ENCODE data around the gene KHDC4. TPM values are rescaled to one million over a fixed set of nuclear protein-coding genes. Genes with fewer than 3 reads are reported as not detected.

Gene KHDC4
- polyA plus RNA-seq, 1 of the 3 experiments (the other 2 are of a cell fraction): 43.1 TPM

DNA sequence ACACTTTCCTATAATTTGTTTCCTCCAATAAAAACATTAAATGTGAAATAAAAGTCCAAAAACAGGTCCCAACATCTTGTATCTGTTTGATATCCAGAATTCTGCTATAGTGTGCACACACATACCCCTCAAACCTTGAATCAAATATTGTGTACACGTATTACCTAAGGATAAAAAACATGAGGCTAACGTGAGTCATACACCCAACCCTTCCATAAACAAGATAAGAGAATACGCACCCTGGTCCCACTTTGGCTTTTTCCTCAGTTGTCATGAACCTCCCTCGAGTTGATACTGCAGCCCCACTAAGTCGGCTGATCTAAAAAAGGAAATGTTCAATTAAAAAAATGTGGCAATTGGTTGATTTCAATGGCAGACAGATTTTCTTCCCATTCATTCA, 5.2 kb downstream of the KHDC4 start:
- H3K9me2 ChIP-seq: no peaks in the 10 kb centered on the region
- WGBS (ENCODE audit: low lambda C conversion rate): 85% methylated on average over 5 of the region's 5 CpGs
- TF ChIP-seq TAF1 (IDR thresholded peaks at IDR 0.05; ENCODE audit: borderline replicate concordance, low read depth, low read length): no peak
- no peak for TF ChIP-seq FOXJ3 (CRISPR knock-in tag; IDR thresholded peaks at IDR 0.05)
- no peak for TF ChIP-seq USF2 (IDR thresholded peaks at IDR 0.05; ENCODE audit: borderline replicate concordance, low read depth, low read length)
- TF ChIP-seq EP300 (IDR thresholded peaks at IDR 0.05; ENCODE audit: borderline replicate concordance in 1 of 2, low read depth in 1 of 2, low read length in 1 of 2): no peak
- no peak for TF ChIP-seq MEF2A (IDR thresholded peaks at IDR 0.05; ENCODE audit: borderline replicate concordance, low read depth)
- peaks cover 71 to 85% of the 10 kb centered on the region in 2 experiments for H3K36me3 ChIP-seq (replicated peaks in 1 of 2; ENCODE audit: control insufficient read depth in 1 of 2, insufficient read depth in 2 of 2, low read length in 1 of 2)
- no peak overlapping the region for H3K9ac ChIP-seq
- peaks cover 42% of the 10 kb centered on the region for H4K20me1 ChIP-seq (ENCODE audit: insufficient read depth)
- peaks cover 18 to 19% of the 10 kb centered on the region in 2 experiments for H3K4me1 ChIP-seq (ENCODE audit: control insufficient read depth in 1 of 2, insufficient read depth in 2 of 2, low read depth in 1 of 2, low read length in 1 of 2)
- no peaks in the 10 kb centered on the region for H3K9me3 ChIP-seq
- ChIA-PET POLR2A (no interaction called here), CTCF (interaction anchor here (0.9 to 3.5 kb wide), 3 partner anchors 13 to 138 kb away, joined by 3 to 20 read pairs (median 8); no protein-coding TSS in a partner anchor)
- H3K79me2 ChIP-seq (ENCODE audit: insufficient read depth): peaks cover 96% of the 10 kb centered on the region
- no peak overlapping the region for H3K4me2 ChIP-seq
- DNase-seq: no peak
- H3K27me3 ChIP-seq (ENCODE audit: insufficient read depth): no peaks in the 10 kb centered on the region
- H3K4me3 ChIP-seq (ENCODE audit: low read depth in 2 of 2, low read length in 1 of 2): no peak overlapping the region
- no peak overlapping the region for H3K27ac ChIP-seq (ENCODE audit: low read depth in 2 of 2, low read length in 1 of 2)
- H3F3A ChIP-seq (replicated peaks; ENCODE audit: insufficient read depth): peaks cover 33% of the 10 kb centered on the region
- no peak overlapping the region for H2AFZ ChIP-seq (ENCODE audit: low read depth)

DNA sequence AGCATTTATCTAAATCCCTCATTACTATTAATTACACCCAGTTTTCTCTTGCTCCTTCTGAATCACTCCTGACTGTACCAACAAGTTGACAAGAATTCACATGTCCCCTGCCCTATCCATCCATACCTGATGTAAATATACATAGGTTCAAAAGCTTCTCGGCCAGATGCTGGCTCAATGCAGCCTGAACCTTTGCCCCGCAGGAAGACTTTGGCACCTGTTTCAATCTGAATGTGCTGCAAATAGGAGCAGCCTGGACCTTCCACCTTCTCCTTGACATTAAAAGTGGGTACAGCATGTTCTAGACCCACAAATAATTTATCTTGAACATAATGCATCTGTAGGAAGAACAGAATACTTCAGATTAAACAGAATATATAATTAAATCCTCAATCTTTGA, 8.7 kb downstream of the KHDC4 start:
- Histone ChIP-seq H3K4me2 (no peak overlapping the region), H3K9me3 (no peaks in the 10 kb centered on the region), H3K36me3 (replicated peaks in 1 of 2; ENCODE audit: control insufficient read depth in 1 of 2, insufficient read depth in 2 of 2, low read length in 1 of 2) (peaks cover 84 to 91% of the 10 kb centered on the region in 2 experiments), H4K20me1 (ENCODE audit: insufficient read depth) (peaks cover 22% of the 10 kb centered on the region), H3K9me2 (no peaks in the 10 kb centered on the region), H3K9ac (no peak overlapping the region), H3K79me2 (ENCODE audit: insufficient read depth) (peaks cover 90% of the 10 kb centered on the region), H2AFZ (ENCODE audit: low read depth) (no peak overlapping the region), H3K27ac (ENCODE audit: low read depth in 2 of 2, low read length in 1 of 2) (no peak overlapping the region), H3K27me3 (ENCODE audit: insufficient read depth) (no peaks in the 10 kb centered on the region), H3K4me3 (ENCODE audit: low read depth in 2 of 2, low read length in 1 of 2) (no peak overlapping the region), H3K4me1 (ENCODE audit: control insufficient read depth in 1 of 2, insufficient read depth in 2 of 2, low read depth in 1 of 2, low read length in 1 of 2) (peaks cover 0 to under 1% of the 10 kb centered on the region in 2 experiments; a peak in 2 of 4 replicates), H3F3A (replicated peaks; ENCODE audit: insufficient read depth) (peaks cover 35% of the 10 kb centered on the region)
- no peak for TF ChIP-seq MEF2A (IDR thresholded peaks at IDR 0.05; ENCODE audit: borderline replicate concordance, low read depth)
- TF ChIP-seq SIN3A (IDR thresholded peaks at IDR 0.05; ENCODE audit: borderline replicate concordance, low read depth, low read length): no peak
- TF ChIP-seq RFX5 (IDR thresholded peaks at IDR 0.05; ENCODE audit: low read length): no peak
- TF ChIP-seq NFIC (IDR thresholded peaks at IDR 0.05; ENCODE audit: borderline replicate concordance): no peak
- no peak for TF ChIP-seq TEAD4 (IDR thresholded peaks at IDR 0.05; ENCODE audit: borderline replicate concordance, insufficient read depth)
- no peak for TF ChIP-seq RAD21 (IDR thresholded peaks at IDR 0.05; ENCODE audit: low read length)
- no peak for TF ChIP-seq RXRA (IDR thresholded peaks at IDR 0.05; ENCODE audit: borderline replicate concordance, low read depth)
- no peak for TF ChIP-seq YY1 (IDR thresholded peaks at IDR 0.05; ENCODE audit: low read depth)
- TF ChIP-seq ELF1 (IDR thresholded peaks at IDR 0.05): no peak
- no peak for TF ChIP-seq JUND (IDR thresholded peaks at IDR 0.05)
- TF ChIP-seq GABPA (IDR thresholded peaks at IDR 0.05; ENCODE audit: low read depth): no peak
- TF ChIP-seq TAF1 (IDR thresholded peaks at IDR 0.05; ENCODE audit: borderline replicate concordance, low read depth, low read length): no peak
- TF ChIP-seq FOXM1 (IDR thresholded peaks at IDR 0.05; ENCODE audit: low read depth): no peak
- TF ChIP-seq CHD2 (IDR thresholded peaks at IDR 0.05; ENCODE audit: low read length, partially characterized antibody): no peak
- TF ChIP-seq NRF1 (IDR thresholded peaks at IDR 0.05; ENCODE audit: low read depth, low read length): no peak
- TF ChIP-seq EZH2phosphoT487 (IDR thresholded peaks at IDR 0.05; ENCODE audit: borderline replicate concordance, low read depth): no peak
- TF ChIP-seq POLR2AphosphoS5 (IDR thresholded peaks at IDR 0.05; ENCODE audit: low read depth, low read length): no peak
- TF ChIP-seq, protein P1, sequence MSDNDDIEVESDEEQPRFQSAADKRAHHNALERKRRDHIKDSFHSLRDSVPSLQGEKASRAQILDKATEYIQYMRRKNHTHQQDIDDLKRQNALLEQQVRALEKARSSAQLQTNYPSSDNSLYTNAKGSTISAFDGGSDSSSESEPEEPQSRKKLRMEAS (IDR thresholded peaks at IDR 0.05; ENCODE audit: low read depth): no peak
- no peak for TF ChIP-seq RCOR1 (IDR thresholded peaks at IDR 0.05; ENCODE audit: low read length)
- TF ChIP-seq ZBTB33 (IDR thresholded peaks at IDR 0.05; ENCODE audit: borderline replicate concordance, low read depth): no peak
- CTCF ChIA-PET: no interaction called here
- 100% methylated on average over 2 of the region's 2 CpGs for WGBS (ENCODE audit: low lambda C conversion rate)
- POLR2A ChIA-PET: no interaction called here
- no peak for DNase-seq
